ENCODE results near the gene MRC1. TPM values are rescaled to one million over a fixed set of nuclear protein-coding genes. Genes with fewer than 3 reads are reported as not detected.

Gene MRC1
- total and polyA plus RNA-seq, 10 of the 15 experiments (the other 5 are each of a cell fraction or from before 2014, with no cell fraction given) = 0.01 to 0.21 (median 0.03) TPM; not detected in 5

DNA sequence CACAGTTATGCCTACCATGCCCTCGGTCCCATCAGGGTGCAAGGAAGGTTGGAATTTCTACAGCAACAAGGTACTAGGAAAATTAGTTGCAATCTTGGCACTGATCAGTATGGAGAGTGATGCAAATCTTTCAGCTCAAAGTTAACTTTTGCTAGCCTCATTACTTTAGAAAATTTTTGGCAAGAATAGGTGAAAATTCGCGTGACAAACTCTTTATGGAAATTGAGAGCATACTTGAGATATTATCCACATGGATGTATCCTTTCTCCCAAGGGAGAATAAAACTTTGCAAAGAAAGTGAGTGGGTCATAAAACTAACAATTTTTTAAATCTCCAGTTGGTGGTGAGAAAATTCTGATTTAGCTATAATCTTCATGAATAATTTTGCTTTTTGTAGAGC is 71.5 kb downstream of the MRC1 start (continued):
- TF ChIP-seq, protein P1, sequence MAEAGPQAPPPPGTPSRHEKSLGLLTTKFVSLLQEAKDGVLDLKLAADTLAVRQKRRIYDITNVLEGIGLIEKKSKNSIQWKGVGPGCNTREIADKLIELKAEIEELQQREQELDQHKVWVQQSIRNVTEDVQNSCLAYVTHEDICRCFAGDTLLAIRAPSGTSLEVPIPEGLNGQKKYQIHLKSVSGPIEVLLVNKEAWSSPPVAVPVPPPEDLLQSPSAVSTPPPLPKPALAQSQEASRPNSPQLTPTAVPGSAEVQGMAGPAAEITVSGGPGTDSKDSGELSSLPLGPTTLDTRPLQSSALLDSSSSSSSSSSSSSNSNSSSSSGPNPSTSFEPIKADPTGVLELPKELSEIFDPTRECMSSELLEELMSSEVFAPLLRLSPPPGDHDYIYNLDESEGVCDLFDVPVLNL (IDR thresholded peaks at IDR 0.05; ENCODE audit: low read depth, low read length) = no peak
- TF ChIP-seq EZH2 (IDR thresholded peaks at IDR 0.05; ENCODE audit: borderline replicate concordance, control insufficient read depth, low read depth, low read length) = no peak
- no peak for TF ChIP-seq RAD21 (IDR thresholded peaks at IDR 0.05; ENCODE audit: insufficient read depth, low read depth, low read length)
- TF ChIP-seq, protein P2, sequence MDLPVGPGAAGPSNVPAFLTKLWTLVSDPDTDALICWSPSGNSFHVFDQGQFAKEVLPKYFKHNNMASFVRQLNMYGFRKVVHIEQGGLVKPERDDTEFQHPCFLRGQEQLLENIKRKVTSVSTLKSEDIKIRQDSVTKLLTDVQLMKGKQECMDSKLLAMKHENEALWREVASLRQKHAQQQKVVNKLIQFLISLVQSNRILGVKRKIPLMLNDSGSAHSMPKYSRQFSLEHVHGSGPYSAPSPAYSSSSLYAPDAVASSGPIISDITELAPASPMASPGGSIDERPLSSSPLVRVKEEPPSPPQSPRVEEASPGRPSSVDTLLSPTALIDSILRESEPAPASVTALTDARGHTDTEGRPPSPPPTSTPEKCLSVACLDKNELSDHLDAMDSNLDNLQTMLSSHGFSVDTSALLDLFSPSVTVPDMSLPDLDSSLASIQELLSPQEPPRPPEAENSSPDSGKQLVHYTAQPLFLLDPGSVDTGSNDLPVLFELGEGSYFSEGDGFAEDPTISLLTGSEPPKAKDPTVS (IDR thresholded peaks at IDR 0.05; ENCODE audit: low read depth, low read length) = no peak
- TF ChIP-seq, protein P3, sequence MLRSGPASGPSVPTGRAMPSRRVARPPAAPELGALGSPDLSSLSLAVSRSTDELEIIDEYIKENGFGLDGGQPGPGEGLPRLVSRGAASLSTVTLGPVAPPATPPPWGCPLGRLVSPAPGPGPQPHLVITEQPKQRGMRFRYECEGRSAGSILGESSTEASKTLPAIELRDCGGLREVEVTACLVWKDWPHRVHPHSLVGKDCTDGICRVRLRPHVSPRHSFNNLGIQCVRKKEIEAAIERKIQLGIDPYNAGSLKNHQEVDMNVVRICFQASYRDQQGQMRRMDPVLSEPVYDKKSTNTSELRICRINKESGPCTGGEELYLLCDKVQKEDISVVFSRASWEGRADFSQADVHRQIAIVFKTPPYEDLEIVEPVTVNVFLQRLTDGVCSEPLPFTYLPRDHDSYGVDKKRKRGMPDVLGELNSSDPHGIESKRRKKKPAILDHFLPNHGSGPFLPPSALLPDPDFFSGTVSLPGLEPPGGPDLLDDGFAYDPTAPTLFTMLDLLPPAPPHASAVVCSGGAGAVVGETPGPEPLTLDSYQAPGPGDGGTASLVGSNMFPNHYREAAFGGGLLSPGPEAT (IDR thresholded peaks at IDR 0.05; ENCODE audit: low read depth) = no peak
- TF ChIP-seq TCF3 (IDR thresholded peaks at IDR 0.05; ENCODE audit: borderline replicate concordance, insufficient read depth, low read depth, low read length) = no peak
- no peak for TF ChIP-seq IKZF2 (IDR thresholded peaks at IDR 0.05)
- no peak for TF ChIP-seq BHLHE40 (IDR thresholded peaks at IDR 0.05; ENCODE audit: borderline replicate concordance in 1 of 2, low read depth in 2 of 2, low read length in 1 of 2)
- no peak for TF ChIP-seq EP300 (IDR thresholded peaks at IDR 0.05; ENCODE audit: borderline replicate concordance in 1 of 2, control insufficient read depth in 1 of 2, low read depth in 2 of 2, low read length in 2 of 2)
- TF ChIP-seq, protein P4, sequence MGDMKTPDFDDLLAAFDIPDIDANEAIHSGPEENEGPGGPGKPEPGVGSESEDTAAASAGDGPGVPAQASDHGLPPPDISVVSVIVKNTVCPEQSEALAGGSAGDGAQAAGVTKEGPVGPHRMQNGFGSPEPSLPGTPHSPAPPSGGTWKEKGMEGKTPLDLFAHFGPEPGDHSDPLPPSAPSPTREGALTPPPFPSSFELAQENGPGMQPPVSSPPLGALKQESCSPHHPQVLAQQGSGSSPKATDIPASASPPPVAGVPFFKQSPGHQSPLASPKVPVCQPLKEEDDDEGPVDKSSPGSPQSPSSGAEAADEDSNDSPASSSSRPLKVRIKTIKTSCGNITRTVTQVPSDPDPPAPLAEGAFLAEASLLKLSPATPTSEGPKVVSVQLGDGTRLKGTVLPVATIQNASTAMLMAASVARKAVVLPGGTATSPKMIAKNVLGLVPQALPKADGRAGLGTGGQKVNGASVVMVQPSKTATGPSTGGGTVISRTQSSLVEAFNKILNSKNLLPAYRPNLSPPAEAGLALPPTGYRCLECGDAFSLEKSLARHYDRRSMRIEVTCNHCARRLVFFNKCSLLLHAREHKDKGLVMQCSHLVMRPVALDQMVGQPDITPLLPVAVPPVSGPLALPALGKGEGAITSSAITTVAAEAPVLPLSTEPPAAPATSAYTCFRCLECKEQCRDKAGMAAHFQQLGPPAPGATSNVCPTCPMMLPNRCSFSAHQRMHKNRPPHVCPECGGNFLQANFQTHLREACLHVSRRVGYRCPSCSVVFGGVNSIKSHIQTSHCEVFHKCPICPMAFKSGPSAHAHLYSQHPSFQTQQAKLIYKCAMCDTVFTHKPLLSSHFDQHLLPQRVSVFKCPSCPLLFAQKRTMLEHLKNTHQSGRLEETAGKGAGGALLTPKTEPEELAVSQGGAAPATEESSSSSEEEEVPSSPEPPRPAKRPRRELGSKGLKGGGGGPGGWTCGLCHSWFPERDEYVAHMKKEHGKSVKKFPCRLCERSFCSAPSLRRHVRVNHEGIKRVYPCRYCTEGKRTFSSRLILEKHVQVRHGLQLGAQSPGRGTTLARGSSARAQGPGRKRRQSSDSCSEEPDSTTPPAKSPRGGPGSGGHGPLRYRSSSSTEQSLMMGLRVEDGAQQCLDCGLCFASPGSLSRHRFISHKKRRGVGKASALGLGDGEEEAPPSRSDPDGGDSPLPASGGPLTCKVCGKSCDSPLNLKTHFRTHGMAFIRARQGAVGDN (IDR thresholded peaks at IDR 0.05) = no peak
- TF ChIP-seq ZNF274 (IDR thresholded peaks at IDR 0.05; ENCODE audit: insufficient read depth, insufficient read length) = no peak

Measured in GM12878 (cell line).